HG03460 (cell line): ENCODE results near the gene ANXA4.
"Not testable (repeated sequence)": the region's sequence is repeated elsewhere in the genome, so short reads cannot be mapped to it uniquely, and the experiment has no call there.

Source experiments
- ATAC-seq: cut with Tn5 transposase; IDR thresholded peaks from one replicate; pipeline ENCODE4 v1.9.1; 2021; ENCODE audit not compliant: unreplicated experiment

Gene ANXA4

DNA sequence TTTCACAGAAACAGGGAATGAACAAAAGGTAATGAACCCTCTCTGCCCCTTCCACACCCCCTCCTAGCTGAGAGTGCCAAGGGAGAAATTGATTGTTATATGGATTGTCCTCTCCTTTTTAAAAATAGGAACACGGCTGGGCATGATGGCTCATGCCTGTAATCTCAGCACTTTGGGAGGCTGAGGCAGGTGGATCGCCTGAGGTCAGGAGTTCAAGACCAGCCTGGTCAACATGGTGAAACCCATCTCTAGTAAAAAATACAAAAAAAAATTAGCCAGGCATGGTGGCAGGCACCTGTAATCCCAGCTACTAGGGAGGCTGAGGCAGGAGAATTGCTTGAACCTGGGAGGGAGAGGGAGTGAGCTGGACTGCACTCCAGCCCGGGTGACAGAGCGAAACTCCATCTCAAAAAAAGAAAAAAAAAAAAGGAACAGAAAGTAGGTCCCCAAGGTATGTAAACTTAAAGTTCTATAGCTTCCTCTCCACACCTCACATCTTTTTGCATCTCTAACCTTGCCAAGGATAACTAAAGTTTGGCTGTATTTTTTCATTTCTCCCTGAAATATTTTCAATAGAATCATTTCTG, 60.9 kb downstream of the ANXA4 start:
- ATAC-seq: not testable (repeated sequence)

- ATAC-seq: no peak
These were observed 62.5 kb downstream of the ANXA4 start for GRCh38 chr2:69804416-69804815.

DNA sequence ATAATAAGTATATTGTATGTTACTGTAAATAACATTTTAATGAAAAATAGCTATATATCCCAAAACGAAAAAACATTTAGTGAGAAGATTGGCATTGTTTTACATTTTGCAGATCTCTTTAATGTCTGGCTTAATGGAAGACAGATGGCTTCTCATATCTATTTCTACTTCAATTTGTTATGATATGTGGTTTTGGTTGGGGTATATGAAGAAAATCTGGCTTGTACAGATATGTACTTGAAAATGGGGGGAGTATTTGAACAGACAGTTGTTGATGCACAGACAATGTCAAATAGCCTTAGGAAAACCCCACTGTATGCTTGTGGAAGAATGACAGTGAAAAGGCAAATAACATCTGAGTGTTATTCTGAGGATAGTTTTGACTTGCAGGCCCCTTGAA, 64.0 kb downstream of the ANXA4 start:
- ATAC-seq: no peak

DNA sequence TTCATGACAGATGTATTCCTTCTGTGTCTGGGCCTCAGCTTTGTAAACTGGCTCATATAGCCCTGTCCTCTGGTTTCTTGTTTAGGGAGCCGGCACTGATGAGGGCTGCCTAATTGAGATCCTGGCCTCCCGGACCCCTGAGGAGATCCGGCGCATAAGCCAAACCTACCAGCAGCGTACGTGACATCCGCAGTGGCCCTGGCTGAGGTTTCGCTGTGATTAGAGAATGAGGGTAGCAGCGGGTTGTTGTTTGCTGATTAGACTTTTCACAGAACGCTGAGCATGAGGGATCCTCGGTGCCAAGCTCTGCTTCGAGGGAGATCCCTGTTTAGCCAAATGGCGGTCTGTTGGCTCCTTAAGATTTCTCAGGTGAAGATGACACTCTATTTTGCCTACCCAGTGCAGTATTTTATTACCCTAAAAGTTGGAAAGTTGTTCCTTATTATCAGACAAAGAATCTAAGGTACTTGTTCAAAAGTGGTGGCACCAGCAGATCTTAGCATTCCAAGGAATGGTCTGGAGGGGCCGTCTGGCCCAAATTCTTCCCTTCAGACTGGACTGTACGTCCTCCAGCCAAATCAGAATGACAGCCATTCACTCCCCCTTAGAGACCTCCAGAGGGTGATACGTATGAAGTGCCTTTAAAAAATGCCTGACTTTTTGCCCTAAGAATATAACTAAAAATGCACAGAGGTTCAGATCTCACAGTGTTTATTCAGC, 66.0 kb downstream of the ANXA4 start:
- ATAC-seq: no peak

DNA sequence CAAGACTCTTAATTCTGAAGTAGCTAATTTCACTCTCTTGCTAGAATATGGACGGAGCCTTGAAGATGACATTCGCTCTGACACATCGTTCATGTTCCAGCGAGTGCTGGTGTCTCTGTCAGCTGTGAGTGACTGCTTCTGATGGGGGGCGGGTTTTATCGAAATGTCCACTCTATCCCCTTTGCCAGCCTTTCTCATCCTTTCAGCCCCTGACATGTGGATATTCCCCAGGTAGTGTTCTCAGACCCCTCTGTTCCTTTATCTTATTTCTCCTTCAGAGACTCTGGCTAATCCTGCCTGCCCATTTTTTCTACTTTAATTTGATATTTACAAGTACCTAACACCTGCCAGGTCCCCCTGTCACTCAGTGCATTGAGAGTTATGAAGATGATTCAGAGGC, 68.6 kb downstream of the ANXA4 start:
- ATAC-seq: no peak

DNA sequence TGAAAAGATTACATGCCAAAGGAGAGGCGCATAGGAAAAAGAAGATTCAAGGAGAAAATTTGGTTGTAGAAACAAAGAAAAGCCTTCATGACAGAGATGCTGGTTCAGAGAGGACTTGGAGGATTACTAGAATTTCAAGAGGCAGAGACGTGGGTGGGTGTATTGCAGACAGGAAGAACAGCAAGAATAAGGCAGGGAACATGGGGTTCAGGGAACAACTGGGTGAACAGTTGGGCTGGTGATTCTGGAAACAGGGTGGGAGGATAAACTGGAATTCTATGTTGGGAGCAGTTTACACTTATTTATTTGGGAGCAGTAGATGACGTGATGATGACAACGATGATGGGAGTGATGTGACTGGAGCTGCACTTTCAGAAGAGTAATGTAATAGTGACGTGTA, 69.1 kb downstream of the ANXA4 start:
- no peak for ATAC-seq

GRCh38 chr2:69811591-69811990, 69.7 kb downstream of the ANXA4 start:
- ATAC-seq: no peak

DNA sequence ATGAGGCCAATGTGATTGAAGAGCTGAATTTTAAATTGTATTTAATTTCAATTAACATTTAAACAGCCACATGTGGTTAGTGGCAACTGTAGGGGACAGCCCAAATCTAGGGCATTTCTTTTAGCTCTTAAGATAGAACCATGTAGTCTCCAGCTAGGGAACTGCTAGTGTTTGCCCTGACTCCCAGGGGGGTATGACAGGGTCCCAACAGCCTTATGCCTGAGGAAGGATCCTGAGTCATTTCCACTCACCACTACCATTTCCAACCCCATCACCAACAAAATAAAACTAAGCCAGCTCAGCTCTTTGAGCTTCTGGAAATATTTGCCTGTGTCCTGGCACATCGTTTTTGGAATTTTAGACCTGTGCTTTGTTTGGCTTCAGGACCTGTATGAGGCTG, 73.8 kb downstream of the ANXA4 start:
- no peak for ATAC-seq

GRCh38 chr2:69816923-69817542, 75.1 kb downstream of the ANXA4 start:
- ATAC-seq: no peak

DNA sequence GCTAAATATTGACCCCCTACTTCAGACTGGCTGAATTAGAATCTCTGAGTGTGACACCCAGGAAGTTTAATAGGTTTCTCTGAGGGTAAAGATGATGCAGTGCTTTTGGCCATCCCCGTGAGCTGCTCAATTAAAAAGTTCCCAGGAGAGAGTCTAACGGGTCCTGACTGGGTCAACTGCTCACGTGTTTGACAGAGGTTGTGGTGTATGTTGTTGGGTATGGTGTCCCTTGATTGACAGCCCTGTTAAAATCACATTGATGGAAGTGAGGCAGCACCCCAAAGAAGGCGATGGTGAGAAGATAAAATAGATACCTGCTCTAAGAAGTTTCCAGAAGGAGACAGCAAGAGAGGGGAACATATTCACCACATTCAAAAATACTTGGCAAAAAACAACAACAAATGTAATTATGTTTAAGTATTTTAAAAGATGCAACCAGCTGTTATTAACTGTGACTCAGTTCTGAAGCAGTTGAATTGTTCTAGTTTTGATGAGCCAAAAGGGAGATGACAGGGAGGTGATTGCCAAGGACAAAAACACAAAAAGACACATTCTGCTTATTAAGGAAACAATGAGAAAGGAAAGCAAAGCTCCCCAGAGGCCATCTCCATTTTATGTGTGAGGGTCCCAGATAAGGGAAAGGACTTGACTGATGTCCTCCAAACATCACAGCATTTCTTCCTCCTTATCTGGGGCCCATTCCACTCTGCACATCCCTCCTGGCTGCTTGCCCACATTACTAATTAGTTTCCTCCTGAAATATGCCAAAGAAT, 76.0 kb downstream of the ANXA4 start:
- no peak for ATAC-seq

DNA sequence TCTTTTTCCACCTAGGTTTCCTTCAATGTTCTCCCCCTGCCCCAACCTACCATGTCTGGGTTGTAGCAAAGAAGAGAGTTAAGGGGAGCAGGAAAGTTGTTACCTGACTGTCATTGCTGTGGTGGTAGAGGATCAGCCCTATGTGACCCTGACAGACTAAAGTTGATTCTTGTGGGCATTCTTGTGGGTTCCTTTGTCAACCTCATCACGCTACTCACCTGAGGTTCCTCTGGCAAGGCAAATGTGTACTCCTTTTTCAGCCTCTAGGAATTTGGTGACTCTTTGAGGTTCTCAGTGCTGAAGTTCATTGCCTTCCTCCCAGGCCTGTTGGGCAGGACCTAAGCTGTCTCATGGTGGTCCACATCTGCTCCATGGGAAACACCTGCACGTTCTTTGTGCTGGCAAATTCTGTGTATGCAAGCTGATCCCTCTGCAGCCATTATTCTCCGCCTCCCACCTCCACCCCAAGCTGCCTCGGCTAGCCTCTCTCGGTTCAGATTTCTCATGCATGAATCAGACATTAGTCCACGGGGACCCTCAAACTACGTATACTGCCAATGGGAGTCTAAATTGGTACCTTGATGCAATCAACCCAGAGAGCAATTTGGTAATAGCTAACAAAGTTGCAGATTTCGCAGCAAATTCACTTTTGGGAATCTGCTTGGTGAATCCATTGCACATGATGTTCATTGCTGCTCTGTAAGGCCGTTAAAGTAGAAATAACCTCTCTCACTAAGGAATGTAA, 86.0 kb downstream of the ANXA4 start:
- ATAC-seq: no peak

GRCh38 chr2:69828938-69829255, 87.0 kb downstream of the ANXA4 start:
- peak; percentile 11 for ATAC-seq

- peak; percentile 92 for ATAC-seq
These were observed 87.5 kb downstream of the ANXA4 start, which contains the start of gene GMCL1 for GRCh38 chr2:69829256-69830044. GMCL1 (plus strand) TSS chr2:69829660; CDS start chr2:69829893, 233 bp downstream.

GRCh38 chr2:69830045-69830905, 88.3 kb downstream of the ANXA4 start:
- ATAC-seq: peak; percentile 29

GRCh38 chr2:69830906-69831241, 88.9 kb downstream of the ANXA4 start:
- not testable (repeated sequence) for ATAC-seq

DNA sequence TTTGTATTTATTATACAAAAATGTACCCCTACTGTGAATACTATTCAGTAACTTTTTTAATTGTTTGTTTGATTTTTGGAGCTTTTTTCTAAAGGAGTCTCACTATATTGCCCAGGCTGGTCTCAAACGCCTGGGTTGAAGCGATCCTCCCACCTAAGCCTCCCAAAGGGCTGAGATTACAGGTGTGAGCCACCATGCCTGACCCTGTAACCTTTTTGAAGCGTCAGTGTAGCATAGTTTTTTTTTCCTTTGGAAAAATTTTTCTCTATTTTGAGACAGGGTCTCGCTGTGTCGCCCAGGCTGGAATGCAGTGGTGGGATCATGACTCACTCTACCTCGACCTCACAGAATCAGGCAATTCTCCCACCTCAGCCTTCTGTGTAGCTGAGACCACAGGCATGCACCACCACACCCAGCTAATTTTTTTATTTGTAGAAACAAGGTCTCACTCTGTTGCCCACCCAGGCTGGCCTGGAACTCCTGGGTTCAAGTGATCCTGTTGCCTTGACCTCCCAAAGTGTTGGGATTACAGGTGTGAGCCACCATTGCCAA, 89.5 kb downstream of the ANXA4 start:
- ATAC-seq: no peak

GRCh38 chr2:69833752-69834151, 91.8 kb downstream of the ANXA4 start:
- ATAC-seq: no peak

GRCh38 chr2:69835666-69836065, 93.7 kb downstream of the ANXA4 start:
- no peak for ATAC-seq

DNA sequence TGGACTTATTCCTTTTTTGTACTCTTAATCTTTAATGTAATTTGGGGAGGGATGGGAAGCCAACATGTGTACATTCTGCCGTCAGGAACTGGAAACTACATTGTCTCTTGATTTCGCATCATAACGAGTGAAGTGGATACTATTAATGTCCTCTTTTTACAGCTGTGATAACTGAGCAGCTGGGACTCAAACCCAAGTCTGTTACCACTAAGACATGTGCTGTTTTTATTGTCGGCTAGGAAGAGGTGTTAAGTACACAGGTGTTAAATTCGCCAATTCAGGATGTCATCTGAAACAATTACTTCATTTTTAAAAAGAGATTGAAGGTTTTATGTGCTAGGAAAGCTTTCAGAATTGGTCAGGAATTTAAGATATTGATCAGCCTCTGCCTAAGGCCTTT, 94.4 kb downstream of the ANXA4 start:
- ATAC-seq: no peak
